Cerebellar cortex (tissue), 1 donor: ENCODE data around the gene PLAC1.
A peak's percentile ranks its signal among the peaks of the same experiment; 100 is the strongest.

Experiments
- DNase-seq: peaks from one replicate; pipeline ENCODE4 v3.0.0-alpha.2; 2015; ENCODE audit warnings: low spot score

Gene PLAC1

DNA sequence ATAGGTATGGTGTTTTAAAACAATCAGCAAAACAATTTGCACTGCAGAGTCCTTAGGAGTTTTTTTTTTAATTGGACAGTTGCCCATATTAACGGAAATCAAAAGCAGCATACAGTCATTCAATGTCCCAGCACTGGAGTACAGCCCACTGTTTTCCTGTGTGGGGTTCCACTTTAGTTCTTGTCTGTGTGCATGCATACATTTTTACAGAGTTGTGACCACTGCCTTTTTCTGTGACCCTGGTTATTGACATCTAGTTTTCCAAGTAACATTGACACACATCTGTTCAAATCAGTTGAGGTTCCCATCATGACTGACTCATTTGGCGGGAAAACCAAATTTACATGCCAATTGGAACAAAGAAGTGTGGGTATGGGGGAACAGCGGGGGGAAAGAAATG lies 115.0 kb downstream of the PLAC1 start:
- no peak for DNase-seq

GRCh38 chrX:134542485-134542884 lies 115.8 kb downstream of the PLAC1 start:
- no peak for DNase-seq

GRCh38 chrX:134541906-134542305 lies 116.4 kb downstream of the PLAC1 start:
- DNase-seq: no peak

DNA sequence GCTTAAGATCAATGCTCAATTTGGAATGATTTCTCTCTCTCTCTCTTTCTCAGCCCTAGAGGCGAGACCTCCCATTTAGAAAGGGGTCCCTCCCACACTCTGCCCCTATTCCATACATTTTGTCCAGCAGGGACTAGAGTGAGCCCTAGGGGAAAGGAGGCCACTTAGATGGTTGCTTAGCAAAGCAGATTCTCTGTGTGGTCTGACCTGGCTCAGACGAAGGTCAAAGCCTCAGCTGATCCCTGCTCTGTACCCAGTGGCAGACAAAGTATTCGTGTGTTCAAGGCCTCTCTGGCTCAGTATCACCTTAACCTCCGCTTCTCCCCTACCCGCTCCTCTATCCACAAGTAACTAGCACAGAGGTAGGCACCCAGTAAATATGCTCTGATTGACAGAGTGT lies 120.0 kb downstream of the PLAC1 start:
- no peak for DNase-seq

- DNase-seq: no peak
These were observed 120.9 kb downstream of the PLAC1 start for GRCh38 chrX:134537179-134537955.

GRCh38 chrX:134533952-134534351 lies 124.3 kb downstream of the PLAC1 start:
- DNase-seq: no peak

- no peak for DNase-seq
These were observed 124.9 kb downstream of the PLAC1 start for GRCh38 chrX:134533352-134533751.

DNA sequence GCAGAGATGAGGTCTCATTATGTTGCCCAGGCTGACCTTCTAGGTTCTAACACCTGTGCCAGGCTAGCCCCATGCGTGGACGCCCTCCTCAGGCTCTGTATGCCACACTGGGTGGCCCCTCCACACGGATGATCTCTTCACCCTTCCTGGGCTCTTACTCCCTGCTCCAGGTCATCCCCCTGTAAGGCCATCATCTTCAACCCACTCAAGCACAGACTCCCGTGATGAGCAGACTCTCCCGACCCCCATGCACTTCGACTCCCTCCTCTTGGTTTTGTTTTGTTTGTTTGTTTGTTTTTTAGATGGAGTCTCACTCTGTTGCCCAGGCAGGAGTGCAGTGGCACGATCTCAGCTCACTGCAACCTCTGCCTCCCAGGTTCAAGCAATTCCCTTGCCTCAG lies 127.4 kb downstream of the PLAC1 start:
- DNase-seq: no peak

DNA sequence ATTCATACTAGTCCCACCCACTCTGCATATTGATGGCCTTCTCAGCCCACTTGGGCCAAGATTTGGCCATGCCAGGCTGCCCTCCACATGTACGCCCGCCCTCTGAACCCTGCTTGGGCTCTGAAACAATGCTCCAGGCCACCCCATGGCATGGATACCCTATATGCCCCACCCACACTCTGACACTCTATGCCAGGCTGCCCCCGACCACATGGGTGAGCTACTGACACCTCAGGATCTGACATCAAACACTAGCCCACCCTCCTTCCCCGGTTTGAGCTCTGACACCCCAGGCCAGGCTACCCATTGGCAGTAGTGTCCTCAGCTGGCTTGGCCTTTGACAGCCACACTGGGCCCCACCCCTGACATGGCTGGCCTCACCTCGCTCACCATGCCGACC lies 128.8 kb downstream of the PLAC1 start:
- DNase-seq: no peak

GRCh38 chrX:134528960-134529359 lies 129.3 kb downstream of the PLAC1 start:
- DNase-seq: no peak

DNA sequence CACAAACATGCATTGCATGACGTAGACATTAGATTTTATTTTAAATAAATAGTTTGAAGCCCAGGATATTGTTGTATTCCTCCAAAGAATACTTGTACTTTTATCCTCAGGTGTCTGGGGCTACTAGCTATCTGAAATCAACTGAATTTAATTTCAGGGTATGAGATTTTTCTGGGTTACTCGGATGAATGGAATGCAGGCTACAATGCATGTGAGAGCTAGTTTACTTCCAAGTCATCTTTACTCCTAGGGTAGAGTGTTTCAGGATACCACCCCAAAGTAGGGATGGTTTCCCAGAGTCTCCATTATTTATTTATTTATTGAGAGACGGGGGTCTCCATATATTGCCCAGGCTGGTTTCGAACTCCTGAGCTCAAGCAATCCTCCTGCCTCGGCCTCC lies 131.9 kb downstream of the PLAC1 start:
- no peak for DNase-seq

- DNase-seq: no peak
These were observed 133.0 kb downstream of the PLAC1 start for GRCh38 chrX:134525086-134525792.

- no peak for DNase-seq
These were observed 134.1 kb downstream of the PLAC1 start for GRCh38 chrX:134524181-134524580.

DNA sequence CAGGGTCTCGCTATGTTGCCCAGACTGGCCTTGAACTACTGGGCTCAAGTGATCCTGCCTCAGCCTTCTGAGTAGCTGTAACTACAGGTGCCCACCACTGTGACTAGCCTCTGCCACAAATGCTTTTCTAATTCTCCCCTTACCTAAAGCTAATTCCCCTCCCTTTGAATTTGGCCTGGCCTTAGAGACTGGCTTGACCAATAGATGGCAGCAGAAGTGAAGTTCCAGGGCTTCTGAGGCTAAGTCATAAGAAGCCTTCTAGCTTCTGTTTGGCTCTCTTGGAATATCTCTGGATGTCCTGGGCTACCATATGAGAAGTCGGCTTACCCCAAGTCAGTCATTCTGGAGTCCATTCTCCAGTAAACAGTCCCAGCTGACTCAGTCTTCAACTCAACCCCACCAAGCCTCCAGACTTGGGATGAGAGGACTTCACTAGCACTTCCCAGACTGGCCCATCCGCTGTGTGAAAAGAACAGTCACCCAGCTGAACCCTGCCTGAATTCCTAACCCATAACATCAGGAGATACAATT lies 137.3 kb downstream of the PLAC1 start:
- peak; percentile 63 for DNase-seq
